Right cardiac atrium (tissue), 5 donors: ENCODE results near the gene DNAJC1. TPM values are rescaled to one million over a fixed set of nuclear protein-coding genes. Genes with fewer than 3 reads are reported as not detected.

ENCODE experiments used
- ATAC-seq, 2 donors: fragments of 200-7000 bp; cut with Tn5 transposase; one replicate each; pipeline versions ENCODE4 v1.8.0 to v1.9.1; 2020; ENCODE audit warnings: moderate library complexity in 2 of 2, mild to moderate bottlenecking in 1 of 2
- DNase-seq, 3 donors: peaks; one replicate each; pipeline ENCODE4 v3.0.0-alpha.2; 2020
- H3K27ac ChIP-seq: one replicate; pipeline ENCODE4 v1.5.1; 2013; ENCODE audit warnings: mild to moderate bottlenecking, low read length, control low read depth, moderate library complexity
- H3K27me3 ChIP-seq: one replicate; pipeline ENCODE4 v1.6.1; 2013; ENCODE audit not compliant: control insufficient read depth, insufficient read depth
- H3K4me1 ChIP-seq: one replicate; pipeline ENCODE4 v1.6.1; 2013; ENCODE audit warnings: low read length; ENCODE audit not compliant: control insufficient read depth, insufficient read depth
- H3K4me3 ChIP-seq: one replicate; pipeline ENCODE4 v1.5.1; 2013; ENCODE audit warnings: low read length, control low read depth
- H3K9me3 ChIP-seq: one replicate; pipeline ENCODE4 v1.6.1; 2013; ENCODE audit warnings: low read length; ENCODE audit not compliant: control insufficient read depth
- WGBS: extraction: QIAGEN DNeasy Blood & Tissue Kit; methylation state at CpG from one replicate; pipeline ENCODE4 v1.1.7; 2013; 5-methylcytosine and 5-hydroxymethylcytosine counted together
- intact Hi-C, 4 donors: fragments of 100-400 bp; cut with DNase I; formaldehyde crosslinking; loops; one replicate each; pipeline versions ENCODE4 v1.11.0 to v1.14.0; 2022 to 2023
- polyA plus RNA-seq: library from polyadenylated mRNA; stranded (reverse); fragments of 200-250 nt; gene quantifications from one replicate; pipeline ENCODE4 v1.2.3, GENCODE V29; 2013
- total RNA-seq, 4 donors: library from RNA; stranded (reverse); fragmentation: NEBNext Ultra II Directional; extraction: Animal tissue kit (Norgen Biotek cat#: 25700); gene quantifications; one replicate each; pipeline ENCODE4 v1.2.1, GENCODE V29; 2021
- donor health status: healthy with polysubstance abuse.
- donor health status: DM: no; HTN: yes; CAD: no.
- donor health status: DM: no; HTN: no; CAD: no.
- donor health status: DM: no; HTN: yes; CAD: no; lungs with severe emphysema.
- donor health status: DM: yes; HTN: yes; CAD: no.

DNAJC1 gene
- total and polyA plus RNA-seq, 5 donors = 13.9 to 21.4 (median 16.2) TPM

DNA sequence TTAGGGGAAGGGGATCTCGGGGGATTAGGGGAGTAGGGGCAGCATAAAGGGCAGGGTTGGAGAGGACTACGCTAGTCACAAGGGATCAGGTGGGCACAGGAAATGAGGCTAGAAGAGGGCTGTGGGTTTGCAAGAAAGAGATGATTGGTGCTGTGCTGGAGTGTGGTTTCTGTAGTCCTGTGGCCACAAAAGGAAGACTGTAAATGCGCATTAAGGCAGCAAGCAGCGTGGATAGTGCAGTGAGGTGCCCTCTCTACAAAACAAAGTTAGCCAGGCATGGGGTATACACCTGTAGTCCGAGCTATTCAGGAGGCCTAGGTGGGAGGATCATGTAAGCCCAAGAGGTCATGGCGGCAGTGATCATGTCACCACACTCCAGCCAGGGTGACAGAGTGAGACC, 257.4 kb downstream of the DNAJC1 start:
- H3K9me3 ChIP-seq = no peaks in the 10 kb centered on the region
- WGBS = 91% methylated on average over 6 of the region's 6 CpGs
- intact Hi-C loops = no loop called here

DNA sequence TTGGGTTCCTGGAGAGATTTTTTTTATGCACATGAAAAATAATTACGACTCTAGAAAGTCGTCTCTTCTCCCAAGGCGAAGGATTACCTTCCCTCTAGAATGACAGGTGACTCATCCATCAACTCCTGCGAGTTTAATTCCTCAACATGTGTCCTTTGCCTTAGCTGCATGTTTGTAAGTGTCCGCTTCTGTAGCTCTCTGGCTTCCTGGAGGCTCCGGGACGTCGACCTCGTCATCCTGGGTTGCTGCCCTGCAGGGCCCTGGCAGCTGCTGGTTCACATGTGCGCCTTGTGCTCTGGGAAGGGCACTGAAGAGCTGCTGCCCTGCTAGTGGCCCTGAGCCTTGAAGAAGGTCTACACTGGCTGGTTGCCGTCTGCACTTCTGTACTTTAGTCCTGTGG, 259.3 kb downstream of the DNAJC1 start:
- intact Hi-C loops = no loop called here
- 90% methylated on average over 11 of the region's 11 CpGs for WGBS

More for the DNA sequence above, 257.4 kb downstream of the DNAJC1 start:
- DNase-seq (no peak), ATAC-seq (peak in 1 of 2 donors; percentile 10)
- Histone ChIP-seq H3K27ac (no peak overlapping the region), H3K4me1 (no peaks in the 10 kb centered on the region), H3K27me3 (no peaks in the 10 kb centered on the region), H3K4me3 (no peak overlapping the region)

DNA sequence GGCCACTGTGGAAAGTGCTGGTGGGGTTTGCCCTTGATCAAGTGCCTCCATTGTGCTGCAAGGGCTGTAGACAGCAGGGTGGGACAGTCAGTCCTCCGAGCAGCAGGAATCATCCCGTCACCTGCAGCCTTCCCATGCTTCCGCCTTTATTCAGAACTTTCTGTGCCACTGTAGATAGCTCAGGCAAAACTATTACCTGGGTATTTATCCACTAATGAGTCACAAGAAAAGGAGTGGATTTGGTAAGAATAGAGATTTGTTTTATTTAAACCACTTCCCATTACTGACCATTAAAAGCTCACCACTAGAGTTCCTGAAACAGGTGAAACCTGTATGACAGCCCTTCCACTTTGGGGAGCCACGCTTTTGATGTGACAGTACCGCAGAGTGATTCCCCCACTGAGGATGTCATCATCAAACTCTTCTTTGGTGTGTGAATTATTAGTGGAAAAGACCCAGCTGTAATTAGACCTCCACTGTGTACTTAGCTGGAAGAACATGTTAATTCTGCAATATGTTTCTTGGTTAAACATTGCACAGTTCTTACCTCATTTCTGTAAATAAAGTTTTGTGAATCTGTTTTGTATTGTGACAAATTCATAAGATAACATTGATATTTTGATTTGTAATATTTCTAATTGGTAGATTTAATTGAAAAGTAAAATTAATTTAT, 260.7 kb downstream of the DNAJC1 start:
- no peaks in the 10 kb centered on the region for H3K27me3 ChIP-seq
- no peak overlapping the region for H3K4me3 ChIP-seq
- WGBS = 96% methylated on average over 5 of the region's 5 CpGs
- ATAC-seq (no peak), DNase-seq (no peak)
- no peaks in the 10 kb centered on the region for H3K9me3 ChIP-seq
- intact Hi-C loops = no loop called here
- H3K27ac ChIP-seq = no peak overlapping the region
- no peaks in the 10 kb centered on the region for H3K4me1 ChIP-seq

More for the DNA sequence above, 259.3 kb downstream of the DNAJC1 start:
- no peak for ATAC-seq
- H3K27ac ChIP-seq = no peak overlapping the region
- DNase-seq = peak in 1 of 3 donors; percentile 24
- no peak overlapping the region for H3K4me3 ChIP-seq
- no peaks in the 10 kb centered on the region for H3K9me3 ChIP-seq
- no peaks in the 10 kb centered on the region for H3K4me1 ChIP-seq
- H3K27me3 ChIP-seq = no peaks in the 10 kb centered on the region

GRCh38 chr10:21740989-21741388, 262.5 kb downstream of the DNAJC1 start:
- no peak overlapping the region for H3K4me3 ChIP-seq
- ATAC-seq (no peak), DNase-seq (no peak)
- intact Hi-C loops = no loop called here
- no peak overlapping the region for H3K27ac ChIP-seq
- 59% methylated on average over 4 of the region's 4 CpGs for WGBS
- no peaks in the 10 kb centered on the region for H3K27me3 ChIP-seq
- H3K4me1 ChIP-seq = no peaks in the 10 kb centered on the region
- H3K9me3 ChIP-seq = no peaks in the 10 kb centered on the region

- no peak overlapping the region for H3K27ac ChIP-seq
- ATAC-seq = no peak
- intact Hi-C loops = loop anchor here in 3 of 4 donors (10.0 kb wide), 3 partner anchors 192 to 462 kb away; no protein-coding TSS in a partner anchor
- H3K4me1 ChIP-seq = no peaks in the 10 kb centered on the region
- DNase-seq = no peak
- H3K4me3 ChIP-seq = no peak overlapping the region
- WGBS = 72% methylated on average over 4 of the region's 4 CpGs
- no peaks in the 10 kb centered on the region for H3K27me3 ChIP-seq
- H3K9me3 ChIP-seq = no peaks in the 10 kb centered on the region
Measured at GRCh38 chr10:21737106-21737505, 266.4 kb downstream of the DNAJC1 start.

DNA sequence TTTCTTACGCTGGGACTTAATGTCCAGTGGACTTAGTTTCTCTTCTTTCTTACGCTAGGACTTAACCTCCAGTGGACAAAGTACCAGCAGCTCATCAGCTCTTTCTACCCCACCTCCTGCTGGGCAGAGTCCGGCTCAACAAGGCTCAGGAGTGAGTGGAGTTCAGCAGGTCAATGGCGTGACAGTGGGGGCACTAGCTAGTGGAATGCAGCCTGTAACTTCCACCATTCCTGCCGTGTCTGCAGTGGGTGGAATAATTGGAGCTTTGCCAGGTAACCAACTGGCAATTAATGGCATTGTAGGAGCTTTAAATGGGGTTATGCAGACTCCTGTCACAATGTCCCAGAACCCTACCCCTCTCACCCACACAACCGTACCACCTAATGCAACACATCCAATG, 269.8 kb downstream of the DNAJC1 start:
- no peaks in the 10 kb centered on the region for H3K9me3 ChIP-seq
- intact Hi-C loops = loop anchor here in 3 of 4 donors (2.0 to 10.0 kb wide), 5 partner anchors 189 to 459 kb away; no protein-coding TSS in a partner anchor
- no peak overlapping the region for H3K4me3 ChIP-seq
- no peak overlapping the region for H3K27ac ChIP-seq
- H3K4me1 ChIP-seq = no peaks in the 10 kb centered on the region
- DNase-seq = no peak
- peak in 1 of 2 donors; percentile 51 for ATAC-seq
- WGBS = 66% methylated on average over 6 of the region's 6 CpGs
- no peaks in the 10 kb centered on the region for H3K27me3 ChIP-seq

- H3K4me3 ChIP-seq = no peak overlapping the region
- H3K27ac ChIP-seq = no peak overlapping the region
- no peaks in the 10 kb centered on the region for H3K4me1 ChIP-seq
- no peaks in the 10 kb centered on the region for H3K27me3 ChIP-seq
- DNase-seq = peak; percentile 57 to 85 (median 83)
- intact Hi-C loops = loop anchor here in 3 of 4 donors (2.0 to 10.0 kb wide), 5 partner anchors 187 to 457 kb away; no protein-coding TSS in a partner anchor
- 18% methylated on average over 10 of the region's 10 CpGs for WGBS
- no peaks in the 10 kb centered on the region for H3K9me3 ChIP-seq
- peak; percentile 91 to 93 for ATAC-seq
Measured at GRCh38 chr10:21732067-21732772, 271.3 kb downstream of the DNAJC1 start.

DNA sequence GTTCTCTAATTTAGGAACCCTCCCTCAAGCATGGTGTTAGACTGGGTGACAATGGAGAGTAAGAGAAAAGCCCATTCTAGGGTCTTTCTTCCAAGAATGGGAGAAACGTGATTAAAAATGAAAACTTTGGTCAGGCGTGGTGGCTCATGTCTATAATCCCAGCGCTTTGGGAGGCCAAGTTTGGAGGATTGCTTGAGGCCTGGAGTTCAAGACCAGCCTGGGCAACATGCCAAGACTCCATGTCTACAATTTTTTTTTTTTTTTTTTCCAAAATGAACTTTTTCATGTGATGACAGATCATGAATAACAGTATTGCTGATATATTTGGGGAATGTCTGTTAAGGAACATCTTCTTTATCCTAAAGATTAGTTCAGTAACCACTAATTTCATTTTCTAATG, 274.9 kb downstream of the DNAJC1 start:
- ATAC-seq (no peak), DNase-seq (peak in 1 of 3 donors; percentile 42)
- H3K27me3 ChIP-seq = no peaks in the 10 kb centered on the region
- 94% methylated on average over 3 of the region's 3 CpGs for WGBS
- H3K4me1 ChIP-seq = peaks cover 3% of the 10 kb centered on the region
- no peaks in the 10 kb centered on the region for H3K9me3 ChIP-seq
- H3K27ac ChIP-seq = no peak overlapping the region
- intact Hi-C loops = loop anchor here in 1 of 4 donors (5.0 kb wide), 1 partner anchor 231 kb away; no protein-coding TSS in a partner anchor
- H3K4me3 ChIP-seq = no peak overlapping the region

GRCh38 chr10:21727452-21728168, 275.9 kb downstream of the DNAJC1 start:
- intact Hi-C loops = loop anchor here in 1 of 4 donors (5.0 kb wide), 1 partner anchor 230 kb away; no protein-coding TSS in a partner anchor
- Histone ChIP-seq H3K4me3 (no peak overlapping the region), H3K27ac (no peak overlapping the region), H3K9me3 (no peaks in the 10 kb centered on the region), H3K27me3 (no peaks in the 10 kb centered on the region), H3K4me1 (peaks cover 3% of the 10 kb centered on the region)
- DNase-seq (no peak), ATAC-seq (no peak)
- WGBS = 49% methylated on average over 13 of the region's 13 CpGs

DNA sequence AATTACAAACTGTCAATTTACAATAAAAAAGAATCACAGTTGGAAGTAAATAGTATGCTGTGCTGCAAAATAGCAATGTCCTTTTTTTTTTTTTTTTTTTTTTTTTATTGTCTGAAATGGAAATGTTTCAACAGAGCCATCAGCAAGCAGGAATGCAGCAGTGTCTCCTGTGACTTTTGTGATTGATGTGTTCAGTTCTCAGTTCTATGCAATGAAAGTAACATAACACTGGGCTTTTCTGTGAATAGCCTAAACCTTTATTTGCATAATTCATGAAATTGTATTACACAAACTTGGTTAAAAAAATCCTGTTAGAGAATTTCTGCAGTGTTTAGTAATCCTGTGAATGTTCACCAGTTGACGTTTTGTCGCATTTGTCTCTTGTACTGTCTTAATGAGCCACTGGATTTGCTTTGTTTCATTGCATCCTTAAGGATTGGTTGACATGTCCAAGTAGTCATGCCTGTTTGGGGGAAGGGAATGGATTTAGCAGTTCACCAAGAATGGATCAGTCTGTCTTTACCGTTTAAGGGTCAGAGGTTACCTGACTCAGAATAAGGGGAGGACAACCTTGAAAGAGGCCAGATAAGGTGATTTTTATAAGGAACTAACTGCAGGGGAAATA, 276.8 kb downstream of the DNAJC1 start:
- Histone ChIP-seq H3K27me3 (no peaks in the 10 kb centered on the region), H3K4me1 (peaks cover 3% of the 10 kb centered on the region), H3K27ac (no peak overlapping the region), H3K4me3 (no peak overlapping the region), H3K9me3 (no peaks in the 10 kb centered on the region)
- ATAC-seq (no peak), DNase-seq (no peak)
- WGBS = 70% methylated on average over 3 of the region's 3 CpGs
- intact Hi-C loops = loop anchor here in 1 of 4 donors (5.0 kb wide), 1 partner anchor 229 kb away; no protein-coding TSS in a partner anchor
